Mucosa of rectum (tissue), 2 donors: ENCODE measurements around the gene STAMBPL1.

ENCODE experiments used
- H3K27ac ChIP-seq, 2 donors: one replicate each; pipeline ENCODE4 v1.7.0; 2013; ENCODE audit warnings: inconsistent platforms in 2 of 2, low read depth in 2 of 2, low read length in 2 of 2
- H3K27me3 ChIP-seq, 2 donors: one replicate each; pipeline ENCODE4 v1.7.0; 2013; ENCODE audit warnings: low read length in 2 of 2; ENCODE audit not compliant: control insufficient read depth in 2 of 2, insufficient read depth in 2 of 2
- H3K36me3 ChIP-seq, 2 donors: one replicate each; pipeline ENCODE4 v1.7.0; 2013; ENCODE audit warnings: low read length in 2 of 2; ENCODE audit not compliant: control insufficient read depth in 2 of 2, insufficient read depth in 2 of 2
- H3K4me1 ChIP-seq, 2 donors: one replicate each; pipeline ENCODE4 v1.7.0; 2013; ENCODE audit warnings: low read length in 2 of 2, mild to moderate bottlenecking in 1 of 2; ENCODE audit not compliant: control insufficient read depth in 2 of 2, insufficient read depth in 2 of 2
- H3K4me3 ChIP-seq, 2 donors: one replicate each; pipeline ENCODE4 v1.7.0; 2013; ENCODE audit warnings: low read length in 2 of 2
- H3K9ac ChIP-seq, 2 donors: one replicate each; pipeline ENCODE4 v1.7.0; 2013; ENCODE audit warnings: low read length in 2 of 2, low read depth in 1 of 2, mild to moderate bottlenecking in 1 of 2
- H3K9me3 ChIP-seq, 2 donors: one replicate each; pipeline ENCODE4 v1.7.0; 2013; ENCODE audit warnings: low read length in 2 of 2; ENCODE audit not compliant: control insufficient read depth in 2 of 2
- donor health status: healthy.
- donor health status: Normal muscosa, but diverticular disease.

Gene STAMBPL1

GRCh38 chr10:88889559-88890337 lies 9.7 kb downstream of the STAMBPL1 start:
- Histone ChIP-seq H3K9me3 (no peaks in the 10 kb centered on the region), H3K27me3 (no peaks in the 10 kb centered on the region), H3K4me1 (peaks cover under 1 to 12% of the 10 kb centered on the region in 2 donors), H3K36me3 (peaks cover 0 to 4% of the 10 kb centered on the region in 2 donors), H3K9ac (no peak overlapping the region), H3K27ac (no peak overlapping the region), H3K4me3 (no peak overlapping the region)

GRCh38 chr10:88890681-88891381 lies 10.8 kb downstream of the STAMBPL1 start:
- peaks cover 5 to 22% of the 10 kb centered on the region in 2 donors for H3K4me1 ChIP-seq
- H3K9me3 ChIP-seq: no peaks in the 10 kb centered on the region
- H3K4me3 ChIP-seq: no peak overlapping the region
- no peak overlapping the region for H3K9ac ChIP-seq
- peaks cover 0 to 4% of the 10 kb centered on the region in 2 donors for H3K36me3 ChIP-seq
- no peak overlapping the region for H3K27ac ChIP-seq
- no peaks in the 10 kb centered on the region for H3K27me3 ChIP-seq

GRCh38 chr10:88892222-88892967 lies 12.3 kb downstream of the STAMBPL1 start:
- Histone ChIP-seq H3K36me3 (peaks cover 0 to 4% of the 10 kb centered on the region in 2 donors), H3K27me3 (no peaks in the 10 kb centered on the region), H3K9me3 (no peaks in the 10 kb centered on the region), H3K4me1 (peaks cover 15 to 37% of the 10 kb centered on the region in 2 donors), H3K27ac (peak overlapping the region; percentile 2 to 37), H3K9ac (peak overlapping the region in 1 of 2 donors; percentile 5), H3K4me3 (no peak overlapping the region)

- Histone ChIP-seq H3K9ac (peak overlapping the region in 1 of 2 donors; percentile 18), H3K4me3 (no peak overlapping the region), H3K9me3 (no peaks in the 10 kb centered on the region), H3K27me3 (no peaks in the 10 kb centered on the region), H3K27ac (peak overlapping the region; percentile 52 to 65), H3K4me1 (peaks cover 26 to 47% of the 10 kb centered on the region in 2 donors), H3K36me3 (peaks cover 0 to 4% of the 10 kb centered on the region in 2 donors)
These were observed 13.6 kb downstream of the STAMBPL1 start for GRCh38 chr10:88893611-88894010.

- Histone ChIP-seq H3K27me3 (no peaks in the 10 kb centered on the region), H3K9me3 (no peaks in the 10 kb centered on the region), H3K27ac (peak overlapping the region; percentile 93), H3K4me1 (peaks cover 32 to 50% of the 10 kb centered on the region in 2 donors), H3K9ac (peak overlapping the region in 1 of 2 donors; percentile 42), H3K36me3 (peaks cover 0 to 4% of the 10 kb centered on the region in 2 donors), H3K4me3 (no peak overlapping the region)
These were observed 15.2 kb downstream of the STAMBPL1 start for GRCh38 chr10:88895250-88895649.

GRCh38 chr10:88896372-88896993 lies 16.4 kb downstream of the STAMBPL1 start:
- Histone ChIP-seq H3K27ac (peak overlapping the region; percentile 93), H3K4me1 (peaks cover 43 to 61% of the 10 kb centered on the region in 2 donors), H3K4me3 (peak overlapping the region; percentile 7 to 59)

GRCh38 chr10:88896994-88897853 lies 17.2 kb downstream of the STAMBPL1 start:
- Histone ChIP-seq H3K27ac (peak overlapping the region; percentile 93), H3K9me3 (no peaks in the 10 kb centered on the region), H3K4me3 (peak overlapping the region; percentile 7 to 59), H3K27me3 (no peaks in the 10 kb centered on the region), H3K4me1 (peaks cover 46 to 65% of the 10 kb centered on the region in 2 donors), H3K36me3 (peaks cover 4 to 8% of the 10 kb centered on the region in 2 donors), H3K9ac (peak overlapping the region; percentile 64 to 72)

More at GRCh38 chr10:88896372-88896993, 16.4 kb downstream of the STAMBPL1 start:
- Histone ChIP-seq H3K9me3 (no peaks in the 10 kb centered on the region), H3K27me3 (no peaks in the 10 kb centered on the region), H3K9ac (peak overlapping the region; percentile 64 to 72), H3K36me3 (peaks cover 4% of the 10 kb centered on the region in 2 donors)

GRCh38 chr10:88898727-88899126 lies 18.7 kb downstream of the STAMBPL1 start:
- H3K9me3 ChIP-seq: no peaks in the 10 kb centered on the region
- peaks cover 54 to 72% of the 10 kb centered on the region in 2 donors for H3K4me1 ChIP-seq
- H3K36me3 ChIP-seq: peaks cover 4 to 11% of the 10 kb centered on the region in 2 donors
- no peak overlapping the region for H3K4me3 ChIP-seq
- H3K27ac ChIP-seq: peak overlapping the region in 1 of 2 donors; percentile 14
- H3K9ac ChIP-seq: no peak overlapping the region
- H3K27me3 ChIP-seq: no peaks in the 10 kb centered on the region

GRCh38 chr10:88899886-88900285 lies 19.8 kb downstream of the STAMBPL1 start:
- Histone ChIP-seq H3K4me1 (peaks cover 59 to 71% of the 10 kb centered on the region in 2 donors), H3K27ac (peak overlapping the region in 1 of 2 donors; percentile 13), H3K36me3 (peaks cover 4 to 7% of the 10 kb centered on the region in 2 donors), H3K9ac (no peak overlapping the region), H3K27me3 (no peaks in the 10 kb centered on the region), H3K4me3 (no peak overlapping the region), H3K9me3 (no peaks in the 10 kb centered on the region)
